GM23248 (cell line): ENCODE results near the gene KLRD1. TPM values are rescaled to one million over a fixed set of nuclear protein-coding genes. Genes with fewer than 3 reads are reported as not detected.

Experiments used
- DNase-seq: peaks from one replicate; pipeline ENCODE4 v3.0.0-alpha.2; 2015
- H2AFZ ChIP-seq: fragments of 200-600 bp; sonication (generic); 2 replicates; pipeline ENCODE4 v1.6.1; 2016; ENCODE audit warnings: antibody characterized with exemption
- H3F3A ChIP-seq: fragments of 200-600 bp; sonication (generic); 2 replicates; pipeline ENCODE4 v1.6.1; 2016; ENCODE audit warnings: mild to moderate bottlenecking, antibody characterized with exemption, mixed run types; ENCODE audit not compliant: insufficient read depth
- H3K27ac ChIP-seq: fragments of 200-600 bp; sonication (generic); 2 replicates; pipeline ENCODE4 v1.5.1; 2016; ENCODE audit warnings: mild to moderate bottlenecking
- H3K27me3 ChIP-seq: fragments of 200-600 bp; sonication (generic); replicated peaks from 2 replicates; pipeline ENCODE4 v1.6.1; 2016; ENCODE audit warnings: mild to moderate bottlenecking; ENCODE audit not compliant: insufficient read depth
- H3K36me3 ChIP-seq: fragments of 200-600 bp; sonication (generic); 2 replicates; pipeline ENCODE4 v1.6.1; 2016; ENCODE audit warnings: low read depth, mild to moderate bottlenecking
- H3K4me1 ChIP-seq: fragments of 200-600 bp; sonication (generic); 2 replicates; pipeline ENCODE4 v1.6.1; 2016; ENCODE audit warnings: mild to moderate bottlenecking; ENCODE audit not compliant: insufficient read depth
- H3K4me2 ChIP-seq: fragments of 200-600 bp; sonication (generic); one replicate; pipeline ENCODE4 v1.6.1; 2016; ENCODE audit warnings: mild to moderate bottlenecking; ENCODE audit not compliant: unreplicated experiment
- H3K4me3 ChIP-seq: fragments of 200-600 bp; sonication (generic); 2 replicates; pipeline ENCODE4 v1.5.1; 2016; ENCODE audit warnings: mild to moderate bottlenecking
- H3K79me2 ChIP-seq: fragments of 200-600 bp; sonication (generic); 2 replicates; pipeline ENCODE4 v1.6.1; 2016; ENCODE audit warnings: mild to moderate bottlenecking; ENCODE audit not compliant: insufficient read depth
- H3K9ac ChIP-seq: fragments of 200-600 bp; sonication (generic); 2 replicates; pipeline ENCODE4 v1.6.1; 2016; ENCODE audit warnings: mild to moderate bottlenecking
- H3K9me2 ChIP-seq: fragments of 200-600 bp; sonication (generic); 2 replicates; pipeline ENCODE4 v1.6.1; 2016; ENCODE audit warnings: mixed run types, mild to moderate bottlenecking, moderate library complexity; ENCODE audit not compliant: insufficient read depth
- H3K9me3 ChIP-seq: fragments of 200-600 bp; sonication (generic); one replicate; pipeline ENCODE4 v1.6.1; 2017; ENCODE audit warnings: low read depth
- H4K20me1 ChIP-seq: fragments of 200-600 bp; sonication (generic); 2 replicates; pipeline ENCODE4 v1.6.0; 2016; ENCODE audit not compliant: insufficient read depth
- EZH2 ChIP-seq: fragments of 200-600 bp; sonication (generic); IDR thresholded peaks from 2 replicates; pipeline ENCODE4 v1.6.1; 2018; ENCODE audit warnings: antibody characterized with exemption, mild to moderate bottlenecking; ENCODE audit not compliant: insufficient read depth, poor library complexity, severe bottlenecking
- EZH2phosphoT487 ChIP-seq: fragments of 200-600 bp; sonication (generic); IDR thresholded peaks from 2 replicates; pipeline ENCODE4 v1.6.1; 2018; ENCODE audit warnings: antibody characterized with exemption, moderate library complexity, mild to moderate bottlenecking, low read depth; ENCODE audit not compliant: insufficient read depth
- WGBS, 2 experiments: methylation state at CpG; one replicate each; pipeline ENCODE4 v1.1.6; 2015 to 2017; ENCODE audit warnings: low lambda C conversion rate in 2 of 2, low coverage in 1 of 2; ENCODE audit errors: missing lambda C conversion rate in 2 of 2; 5-methylcytosine and 5-hydroxymethylcytosine counted together
- in situ Hi-C: fragments of 300-500 bp; cut with MboI; formaldehyde crosslinking; loops from 2 replicates; pipeline ENCODE4 v1.15.0; 2020
- polyA plus RNA-seq: library from polyadenylated mRNA; unstranded; fragments of >200 nt; fragmentation: Nextera tagmentation; extraction: Ambion mirVana; gene quantifications from 2 replicates; pipeline ENCODE4 v1.2.1, GENCODE V29; 2016
- total RNA-seq: library from RNA; depleted of rRNA; stranded (reverse); fragments of >200 nt; shearing (Covaris generic); gene quantifications from 2 replicates; pipeline ENCODE4 v1.2.3, GENCODE V29; 2014

KLRD1 gene
- total and polyA plus RNA-seq, 2 experiments from 2014 or later, result 0.11 to 0.25 TPM

DNA sequence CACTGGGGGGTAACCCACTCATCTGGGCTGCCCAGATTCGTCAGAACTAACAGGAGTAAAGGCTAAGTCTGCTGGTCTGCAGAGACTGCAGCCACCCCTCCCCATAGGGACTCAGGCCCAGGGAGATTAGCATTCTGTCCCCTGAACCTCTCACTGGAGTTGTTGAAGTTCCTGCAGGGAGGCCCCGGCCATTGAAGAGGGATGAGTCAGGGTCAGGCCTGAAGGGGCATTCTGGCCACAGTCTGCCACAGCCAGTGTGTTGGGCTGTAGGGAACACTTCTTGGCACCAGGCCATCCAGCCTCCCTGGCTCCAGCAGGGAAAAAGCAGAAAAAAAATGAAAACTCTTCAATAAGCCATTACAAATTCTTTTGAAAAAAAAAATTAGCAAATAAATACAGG lies 46.8 kb downstream of the KLRD1 start:
- TF ChIP-seq EZH2phosphoT487 (no peak), EZH2 (no peak)
- DNase-seq, result peak; percentile 51
- Histone ChIP-seq H3K27ac (no peak overlapping the region), H3K9me3 (no peaks in the 10 kb centered on the region), H3K9me2 (no peaks in the 10 kb centered on the region), H3K4me2 (no peak overlapping the region), H4K20me1 (no peaks in the 10 kb centered on the region), H3K27me3 (no peaks in the 10 kb centered on the region), H3K4me3 (no peak overlapping the region), H3K4me1 (no peaks in the 10 kb centered on the region), H3K9ac (no peak overlapping the region), H3F3A (no peaks in the 10 kb centered on the region), H2AFZ (no peak overlapping the region), H3K79me2 (no peaks in the 10 kb centered on the region), H3K36me3 (no peaks in the 10 kb centered on the region)
- in situ Hi-C loops, result no loop called here
- WGBS, 2 experiments, result 31 to 41% methylated on average over 2 of the region's 2 CpGs

DNA sequence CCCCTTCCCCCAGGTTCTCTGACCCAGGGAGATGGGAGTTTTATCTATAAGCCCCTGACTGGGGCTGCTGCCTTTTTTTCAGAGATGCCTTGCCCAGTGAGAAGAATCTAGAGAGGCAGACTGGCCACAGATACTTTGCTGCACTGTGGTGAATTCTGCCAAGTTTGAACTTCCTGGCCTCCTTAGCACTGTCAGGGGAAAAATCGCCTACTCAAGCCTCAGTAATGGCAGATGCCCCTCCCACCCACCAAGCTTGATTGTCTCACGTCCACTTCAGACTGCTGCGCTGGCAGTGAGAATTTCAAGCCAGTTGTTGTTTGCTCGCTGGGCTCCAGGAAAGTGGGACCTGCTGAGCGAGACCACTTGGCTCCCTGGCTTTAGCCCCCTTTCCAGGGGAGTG lies 50.5 kb downstream of the KLRD1 start:
- Histone ChIP-seq H2AFZ (no peak overlapping the region), H3K9me3 (no peaks in the 10 kb centered on the region), H3K79me2 (no peaks in the 10 kb centered on the region), H3K4me3 (no peak overlapping the region), H4K20me1 (no peaks in the 10 kb centered on the region), H3K36me3 (no peaks in the 10 kb centered on the region), H3K4me2 (no peak overlapping the region), H3K9me2 (no peaks in the 10 kb centered on the region), H3K27ac (no peak overlapping the region), H3F3A (peaks cover 3% of the 10 kb centered on the region; the same call in 1 of the 2 replicates), H3K9ac (no peak overlapping the region), H3K4me1 (peaks cover 4% of the 10 kb centered on the region; the same call in 1 of the 2 replicates), H3K27me3 (no peaks in the 10 kb centered on the region)
- WGBS, 2 experiments, result 70 to 77% methylated on average over 5 of the region's 5 CpGs
- no peak for DNase-seq
- in situ Hi-C loops, result no loop called here
- TF ChIP-seq EZH2phosphoT487 (no peak), EZH2 (no peak)

DNA sequence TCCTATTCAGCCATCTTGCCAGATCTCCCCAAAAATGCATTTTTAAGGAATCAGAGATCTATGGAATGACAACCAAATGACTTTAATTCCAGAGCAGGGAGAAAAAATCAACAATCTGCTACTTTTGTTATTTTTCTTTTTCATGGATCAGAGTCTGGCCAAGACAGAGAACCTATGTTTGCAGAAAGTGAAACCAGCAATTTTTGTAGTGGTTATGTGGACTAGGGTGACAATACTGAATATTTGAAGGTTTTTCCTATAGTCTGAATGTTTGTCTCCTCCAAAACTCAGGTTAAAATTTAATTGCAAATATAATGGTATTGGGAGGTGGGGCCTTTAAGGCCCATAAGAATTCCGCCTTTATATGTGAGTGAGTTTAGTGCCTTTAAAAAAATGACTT lies 51.3 kb downstream of the KLRD1 start:
- Histone ChIP-seq H3K36me3 (no peaks in the 10 kb centered on the region), H3K79me2 (no peaks in the 10 kb centered on the region), H3K4me1 (peaks cover 12% of the 10 kb centered on the region), H3K9ac (no peak overlapping the region), H3K9me3 (no peaks in the 10 kb centered on the region), H4K20me1 (no peaks in the 10 kb centered on the region), H3K9me2 (no peaks in the 10 kb centered on the region), H2AFZ (no peak overlapping the region; the same call in 1 of the 2 replicates), H3K4me3 (no peak overlapping the region), H3K27ac (no peak overlapping the region), H3K4me2 (no peak overlapping the region), H3K27me3 (no peaks in the 10 kb centered on the region), H3F3A (peaks cover 3% of the 10 kb centered on the region; the same call in 1 of the 2 replicates)
- no peak for DNase-seq
- WGBS, 2 experiments, result 88 to 98% methylated on average over 1 of the region's 1 CpG
- in situ Hi-C loops, result no loop called here
- no peak for TF ChIP-seq EZH2phosphoT487
- no peak for TF ChIP-seq EZH2

DNA sequence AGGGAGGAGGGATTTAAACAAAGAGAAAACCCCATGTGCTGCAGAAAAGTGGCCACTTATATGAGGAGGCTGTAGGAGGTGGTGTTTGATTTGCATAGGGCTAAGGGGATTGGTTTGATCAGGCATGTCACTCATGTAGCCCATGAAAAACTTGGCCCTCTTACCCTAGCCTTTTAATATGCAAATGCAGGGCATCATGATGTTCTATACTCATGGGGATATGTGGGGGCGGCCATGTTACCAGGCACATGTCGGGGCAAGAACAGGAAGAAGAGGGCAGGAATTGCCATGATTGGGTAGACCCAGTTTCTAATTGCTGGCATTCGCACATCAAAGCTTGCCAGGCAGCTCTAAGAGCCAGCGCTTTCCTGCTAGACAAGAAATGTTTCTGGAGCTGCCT lies 53.4 kb downstream of the KLRD1 start:
- no peak for TF ChIP-seq EZH2phosphoT487
- TF ChIP-seq EZH2, result no peak
- 89 to 91% methylated on average over 4 of the region's 4 CpGs for WGBS, 2 experiments
- H3K9ac ChIP-seq, result no peak overlapping the region
- H3K4me3 ChIP-seq, result no peak overlapping the region
- H3K9me3 ChIP-seq, result no peaks in the 10 kb centered on the region
- peaks cover 22% of the 10 kb centered on the region for H3K4me1 ChIP-seq
- H3K36me3 ChIP-seq, result no peaks in the 10 kb centered on the region
- H2AFZ ChIP-seq, result no peak overlapping the region
- no peaks in the 10 kb centered on the region for H4K20me1 ChIP-seq
- in situ Hi-C loops, result no loop called here
- no peaks in the 10 kb centered on the region for H3K79me2 ChIP-seq
- H3K4me2 ChIP-seq, result no peak overlapping the region
- no peaks in the 10 kb centered on the region for H3K27me3 ChIP-seq
- H3K9me2 ChIP-seq, result no peaks in the 10 kb centered on the region
- no peak for DNase-seq
- peaks cover 3% of the 10 kb centered on the region; the same call in 1 of the 2 replicates for H3F3A ChIP-seq
- no peak overlapping the region for H3K27ac ChIP-seq

DNA sequence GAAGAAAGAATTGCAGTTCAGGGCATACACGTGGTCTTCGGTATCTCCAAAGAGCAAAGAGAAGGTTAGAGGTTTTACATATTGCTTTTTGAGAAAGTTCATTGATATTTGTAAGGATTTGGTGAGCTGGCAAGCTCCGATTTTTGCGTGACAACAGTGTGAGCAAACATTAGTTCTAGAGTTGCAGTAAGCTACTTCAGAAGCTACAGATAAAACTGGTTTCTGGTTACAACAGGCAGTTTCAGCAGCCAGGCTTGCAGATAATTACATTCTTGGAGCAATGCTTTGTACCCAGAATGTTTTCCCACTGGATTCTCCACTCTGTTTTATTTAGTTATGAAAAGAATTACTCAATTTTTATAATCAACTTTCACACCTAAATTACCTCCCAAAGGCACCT lies 54.0 kb downstream of the KLRD1 start:
- in situ Hi-C loops, result no loop called here
- H2AFZ ChIP-seq, result peak overlapping the region; percentile 100; the same call in 1 of the 2 replicates
- no peak overlapping the region for H3K9ac ChIP-seq
- H3K27ac ChIP-seq, result no peak overlapping the region
- no peaks in the 10 kb centered on the region for H3K36me3 ChIP-seq
- no peaks in the 10 kb centered on the region for H3K27me3 ChIP-seq
- WGBS, 2 experiments, result 73% methylated on average over 4 of the region's 4 CpGs
- H3F3A ChIP-seq, result peaks cover 3% of the 10 kb centered on the region; the same call in 1 of the 2 replicates
- H3K4me3 ChIP-seq, result no peak overlapping the region
- H3K4me1 ChIP-seq, result peaks cover 26% of the 10 kb centered on the region
- H4K20me1 ChIP-seq, result no peaks in the 10 kb centered on the region
- no peak overlapping the region for H3K4me2 ChIP-seq
- H3K9me3 ChIP-seq, result no peaks in the 10 kb centered on the region
- H3K9me2 ChIP-seq, result no peaks in the 10 kb centered on the region
- DNase-seq, result peak; percentile 21
- no peak for TF ChIP-seq EZH2phosphoT487
- no peak for TF ChIP-seq EZH2
- no peaks in the 10 kb centered on the region for H3K79me2 ChIP-seq
